Stimulated activated CD8-positive, alpha-beta memory T cell treated with anti-CD3 and anti-CD28 coated beads, Interleukin-2, amount 100 ng/mL, for 1 hour (primary cell): ENCODE measurements around the gene ZNF438.
"Not testable (repeated sequence)": the region's sequence is repeated elsewhere in the genome, so short reads cannot be mapped to it uniquely, and the experiment has no call there.

Source experiments
- DNase-seq, 2 donors: peaks; one replicate each; pipeline ENCODE4 v3.0.0-alpha.2; 2020; ENCODE audit warnings: low read depth in 2 of 2

Gene ZNF438

GRCh38 chr10:31031558-31032257 lies at the start of gene ZNF438:
Gene ZNF438, minus strand, starts transcription at chr10:31031865. Its CDS starts 154,831 bp downstream, at chr10:30877034.
- peak; percentile 90 to 92 for DNase-seq

DNA sequence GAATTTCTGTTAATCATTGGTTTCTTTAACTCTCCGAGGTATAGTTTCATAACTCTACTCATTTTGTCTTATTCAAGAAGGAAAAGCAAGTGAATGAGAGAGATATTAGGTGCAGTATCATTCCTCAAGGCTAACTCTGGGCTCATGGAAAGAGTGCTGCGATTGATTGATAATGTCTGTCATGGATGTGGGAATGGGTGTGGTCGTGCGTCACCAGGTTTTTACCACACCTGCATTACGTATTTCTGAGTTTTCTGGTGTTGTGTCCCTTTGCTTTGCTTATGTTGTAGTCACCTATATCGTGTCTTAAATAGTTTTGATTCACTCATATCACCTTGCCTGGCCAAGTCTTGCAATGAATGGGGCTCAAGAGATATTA lies 44.9 kb upstream of the ZNF438 start:
- no peak for DNase-seq

- DNase-seq: no peak
These were observed 44.4 kb upstream of the ZNF438 start for GRCh38 chr10:31075881-31076609.

- DNase-seq: no peak
These were observed 43.8 kb upstream of the ZNF438 start for GRCh38 chr10:31075434-31075833.

DNA sequence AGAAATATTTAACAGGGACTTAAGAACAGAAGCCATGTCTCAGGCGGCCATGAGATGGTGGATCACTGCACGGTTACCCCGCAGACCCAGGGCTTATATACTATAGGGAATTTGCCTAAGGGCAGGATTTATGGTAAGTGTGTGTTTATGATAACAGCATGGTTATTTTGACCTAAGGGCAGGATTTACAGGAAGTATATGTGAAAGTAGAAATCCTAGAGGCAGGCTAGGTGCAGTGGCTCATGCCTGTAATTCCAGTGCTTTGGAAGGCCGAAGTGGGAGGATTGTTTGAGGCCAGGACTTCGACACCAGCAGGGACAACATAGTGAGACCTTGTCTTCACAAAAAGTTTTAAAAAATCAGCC lies 43.0 kb upstream of the ZNF438 start:
- DNase-seq: no peak

GRCh38 chr10:31073996-31074721 lies 42.5 kb upstream of the ZNF438 start:
- DNase-seq: no peak

DNA sequence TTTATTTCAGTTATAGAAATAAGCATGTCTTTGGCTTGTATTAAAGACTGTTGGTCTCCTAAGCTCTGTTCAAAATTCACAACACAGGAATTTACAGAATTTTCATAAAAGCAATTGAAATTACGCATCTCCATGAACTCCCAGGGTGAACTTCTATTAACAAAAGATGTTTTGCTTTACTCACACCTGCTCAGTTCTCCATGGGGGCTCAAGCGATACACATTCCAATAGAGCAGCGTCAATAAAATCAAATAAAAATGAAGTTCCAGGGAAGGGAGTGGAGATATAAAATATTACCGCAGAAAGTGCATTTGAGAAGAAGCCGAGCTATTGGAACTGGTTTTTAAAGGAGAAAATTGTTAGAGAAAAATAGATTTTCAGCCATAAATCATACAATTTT lies 41.5 kb upstream of the ZNF438 start:
- no peak for DNase-seq

GRCh38 chr10:31072451-31072850 lies 40.8 kb upstream of the ZNF438 start:
- no peak for DNase-seq

DNA sequence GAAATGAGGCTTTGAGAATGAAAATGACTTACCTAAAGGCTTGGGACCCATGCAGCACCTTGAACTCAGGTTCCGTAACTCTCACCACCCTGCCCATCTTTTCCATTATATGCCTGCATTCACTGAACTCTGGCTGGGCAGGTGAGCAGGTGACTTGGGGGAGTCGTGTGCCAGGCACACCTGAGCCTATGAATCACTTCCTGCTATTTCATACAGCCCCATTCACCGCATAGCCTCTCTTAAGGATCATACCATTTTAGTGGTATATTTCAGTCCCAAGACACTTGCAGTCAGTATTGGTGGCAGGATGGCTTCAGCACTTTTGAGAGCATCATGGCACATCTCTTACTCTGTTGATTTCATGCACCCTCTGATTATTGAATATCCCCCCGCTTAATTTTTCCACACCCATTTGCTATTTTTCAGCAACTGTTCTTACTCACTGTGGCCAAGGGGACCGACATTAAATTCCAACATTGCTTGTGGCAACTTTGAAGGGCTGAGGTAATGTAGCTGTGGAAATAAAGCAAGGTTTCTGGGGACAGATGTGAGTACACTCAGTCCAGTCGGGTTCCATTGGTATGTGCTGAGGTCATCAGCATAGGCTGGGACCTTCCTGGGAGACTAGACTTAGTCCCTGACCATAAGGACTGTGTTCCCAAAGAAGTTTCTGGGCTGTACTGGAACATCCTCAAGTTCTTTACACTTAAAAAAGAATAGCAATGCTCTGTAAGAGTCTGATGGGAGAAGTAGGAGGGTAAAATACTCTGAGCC lies 39.8 kb upstream of the ZNF438 start:
- DNase-seq: no peak

GRCh38 chr10:31070691-31071090 lies 39.0 kb upstream of the ZNF438 start:
- no peak for DNase-seq

DNA sequence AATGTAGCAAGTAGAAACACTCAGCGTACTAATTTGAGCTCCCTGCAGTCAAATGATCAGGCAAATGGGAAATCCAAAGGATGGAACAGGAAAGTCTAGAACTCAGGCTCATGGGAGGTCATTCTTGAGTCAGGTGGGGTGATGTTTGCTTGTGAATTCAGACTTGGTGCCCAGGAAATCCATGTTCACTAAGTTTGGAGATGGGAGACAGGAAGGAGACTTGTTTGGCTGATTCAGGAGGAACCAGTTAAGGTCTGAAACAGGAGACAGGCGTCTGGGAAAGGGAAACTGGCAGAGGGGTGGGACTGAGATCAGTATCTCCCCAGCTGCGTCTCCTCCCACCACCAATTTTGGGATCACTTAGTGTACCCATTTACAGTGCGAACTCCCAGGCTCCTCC lies 38.4 kb upstream of the ZNF438 start:
- DNase-seq: no peak

DNA sequence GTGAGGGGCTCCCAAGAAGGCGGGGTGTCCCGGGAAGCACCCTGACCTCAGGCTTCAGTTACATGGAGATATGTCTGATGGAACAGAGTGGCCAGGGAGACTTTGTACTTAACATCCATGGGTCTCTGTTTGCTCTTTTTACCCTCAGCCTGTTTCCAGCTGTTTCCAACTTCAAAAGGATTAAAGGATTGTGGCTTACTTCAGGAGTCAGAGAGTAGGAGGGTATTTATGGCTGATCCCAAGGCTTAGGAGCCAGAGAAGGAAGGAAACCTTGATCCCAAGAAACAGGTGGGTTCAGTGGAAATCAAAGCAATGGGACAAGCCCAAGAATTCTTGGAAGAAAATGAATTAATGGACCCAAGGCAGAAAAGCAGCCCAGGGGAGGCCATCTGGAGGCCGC lies 37.7 kb upstream of the ZNF438 start:
- no peak for DNase-seq

GRCh38 chr10:31064348-31064747 lies 32.7 kb upstream of the ZNF438 start:
- no peak for DNase-seq

- DNase-seq: no peak
These were observed 32.2 kb upstream of the ZNF438 start for GRCh38 chr10:31063841-31064240.

DNA sequence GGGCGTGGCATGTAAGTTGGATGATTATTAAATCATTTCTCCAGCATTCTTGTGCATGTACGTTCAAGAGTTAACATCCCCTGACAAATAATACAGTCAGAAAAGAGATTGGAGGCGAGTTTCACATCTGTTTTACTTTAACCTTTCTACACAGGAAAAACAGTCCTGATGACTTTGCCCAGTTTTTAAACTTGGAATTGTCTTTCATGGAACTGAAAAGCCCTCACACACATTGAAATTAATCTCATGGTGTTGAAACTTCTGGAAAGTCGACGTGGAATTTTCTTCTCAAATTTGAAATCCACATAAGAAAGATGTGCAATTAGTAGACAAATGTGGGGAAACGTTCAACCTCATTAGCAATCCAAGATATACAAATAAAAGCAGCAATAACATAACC lies 31.2 kb upstream of the ZNF438 start:
- no peak for DNase-seq

- DNase-seq: no peak
These were observed 30.3 kb upstream of the ZNF438 start for GRCh38 chr10:31061941-31062340.

GRCh38 chr10:31058795-31059703 lies 27.4 kb upstream of the ZNF438 start:
- DNase-seq: no peak

DNA sequence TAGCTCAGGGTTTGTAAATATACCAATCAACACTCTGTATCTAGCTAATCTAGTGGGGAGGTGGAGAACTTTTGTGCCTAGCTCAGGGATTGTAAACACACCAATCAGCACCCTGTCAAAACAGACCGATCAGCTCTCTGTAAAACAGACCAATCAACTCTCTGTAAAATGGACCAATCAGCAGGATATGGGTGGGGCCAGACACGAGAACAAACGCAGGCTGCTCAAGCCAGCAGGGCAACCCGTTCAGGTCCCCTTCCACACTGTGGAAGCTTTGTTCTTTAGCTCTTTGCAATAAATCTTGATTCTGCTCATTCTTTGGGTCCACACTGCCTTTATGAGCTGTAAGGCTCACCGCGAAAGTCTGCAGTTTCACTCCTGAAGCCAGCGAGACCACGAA lies 25.0 kb upstream of the ZNF438 start:
- DNase-seq: not testable (repeated sequence)

- no peak for DNase-seq
These were observed 24.0 kb upstream of the ZNF438 start for GRCh38 chr10:31055573-31056251.

GRCh38 chr10:31051703-31052102 lies 20.0 kb upstream of the ZNF438 start:
- no peak for DNase-seq
